Left lung (tissue), 10 donors: Measurements from ENCODE around the gene PSMF1. TPM values are rescaled to one million over a fixed set of nuclear protein-coding genes. Genes with fewer than 3 reads are reported as not detected.

Source experiments
- ATAC-seq: fragments of 200-7000 bp; cut with Tn5 transposase; one replicate; pipeline ENCODE4 v1.9.1; 2020; ENCODE audit warnings: moderate library complexity
- DNase-seq, 4 donors: peaks; one replicate each; pipeline ENCODE4 v3.0.0-alpha.2; 2013 to 2020
- H3K27ac ChIP-seq, 2 donors: fragments of 200-600 bp; sonication (generic) in 1 of 2; one replicate each; pipeline versions ENCODE4 v1.5.0 to v1.8.0; 2020 to 2021
- H3K27me3 ChIP-seq, 2 donors: fragments of 200-600 bp; sonication (generic) in 1 of 2; one replicate each; pipeline versions ENCODE4 v1.5.0 to v1.8.0; 2020 to 2021
- H3K36me3 ChIP-seq, 2 donors: fragments of 200-600 bp; sonication (generic) in 1 of 2; one replicate each; pipeline versions ENCODE4 v1.5.0 to v1.8.0; 2020 to 2021
- H3K4me1 ChIP-seq, 2 donors: fragments of 200-600 bp; one replicate each; pipeline ENCODE4 v1.8.0; 2021
- H3K4me3 ChIP-seq, 2 donors: fragments of 200-600 bp; sonication (generic) in 1 of 2; one replicate each; pipeline versions ENCODE4 v1.5.0 to v1.8.0; 2020 to 2021; ENCODE audit warnings: mild to moderate bottlenecking in 1 of 2
- H3K9me3 ChIP-seq, 2 donors: fragments of 200-600 bp; sonication (generic) in 1 of 2; one replicate each; pipeline versions ENCODE4 v1.5.0 to v1.8.0; 2020 to 2021
- CTCF ChIP-seq, 2 donors: fragments of 200-600 bp; sonication (generic) in 1 of 2; IDR thresholded peaks; one replicate each; pipeline versions ENCODE4 v1.5.0 to v1.8.0; 2021; ENCODE audit warnings: antibody characterized with exemption in 2 of 2
- intact Hi-C, 2 donors: fragments of 100-400 bp; cut with DNase I; formaldehyde crosslinking; loops; one replicate each; pipeline versions ENCODE4 v1.11.2 to v1.14.2; 2022
- polyA plus RNA-seq, 6 donors: library from polyadenylated mRNA; unstranded; fragments of 120-200 nt; gene quantifications; one replicate each; pipeline ENCODE4 v1.2.1, GENCODE V29; 2013; ENCODE audit not compliant: insufficient read length in 6 of 6
- total RNA-seq, 2 donors: library from RNA; stranded (reverse); fragmentation: NEBNext Ultra II Directional; extraction: Animal tissue kit (Norgen Biotek cat#: 25700); gene quantifications; one replicate each; pipeline ENCODE4 v1.2.1, GENCODE V29; 2021
- donor health status: DM: no; HTN: yes; CAD: no.
- donor health status: DM: no; HTN: no; CAD: no.

PSMF1 gene
- total and polyA plus RNA-seq, 8 donors: 121 to 149 (median 130) TPM

DNA sequence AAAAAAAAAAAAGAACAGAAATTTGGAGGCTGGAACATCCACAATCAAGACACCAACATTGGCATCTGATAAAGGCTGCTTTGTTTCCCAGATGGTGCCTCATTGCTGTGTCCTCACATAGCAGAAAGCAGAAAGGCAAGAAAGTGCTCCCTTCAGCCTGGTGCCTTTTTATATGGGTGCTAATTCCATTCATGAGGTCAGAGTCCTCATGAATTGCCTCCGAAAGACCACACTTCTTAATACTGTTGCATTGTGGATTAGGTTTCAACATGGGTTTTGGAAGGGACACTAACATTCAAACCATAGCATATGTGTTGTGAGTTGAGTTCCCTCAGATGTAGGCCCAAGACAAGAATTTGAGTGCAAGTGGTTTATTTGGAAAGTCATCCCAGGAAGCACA is 76.8 kb downstream of the PSMF1 start:
- H3K4me3 ChIP-seq: no peak overlapping the region
- H3K27me3 ChIP-seq: no peaks in the 10 kb centered on the region
- no peaks in the 10 kb centered on the region for H3K4me1 ChIP-seq
- H3K9me3 ChIP-seq: no peaks in the 10 kb centered on the region
- DNase-seq: no peak
- intact Hi-C loops: no loop called here
- H3K27ac ChIP-seq: no peak overlapping the region
- no peaks in the 10 kb centered on the region for H3K36me3 ChIP-seq
- no peak for TF ChIP-seq CTCF (IDR thresholded peaks at IDR 0.05)
- no peak for ATAC-seq

- intact Hi-C loops: no loop called here
- DNase-seq (no peak), ATAC-seq (no peak)
- H3K4me3 ChIP-seq: no peak overlapping the region
- no peaks in the 10 kb centered on the region for H3K9me3 ChIP-seq
- no peak for TF ChIP-seq CTCF (IDR thresholded peaks at IDR 0.05)
- H3K27ac ChIP-seq: no peak overlapping the region
- H3K27me3 ChIP-seq: no peaks in the 10 kb centered on the region
- no peaks in the 10 kb centered on the region for H3K36me3 ChIP-seq
- no peaks in the 10 kb centered on the region for H3K4me1 ChIP-seq
These were observed 78.2 kb downstream of the PSMF1 start for GRCh38 chr20:1196634-1197033.

GRCh38 chr20:1197801-1198200 is 79.4 kb downstream of the PSMF1 start:
- peak in 2 of 4 donors; percentile 72 to 77 for DNase-seq

DNA sequence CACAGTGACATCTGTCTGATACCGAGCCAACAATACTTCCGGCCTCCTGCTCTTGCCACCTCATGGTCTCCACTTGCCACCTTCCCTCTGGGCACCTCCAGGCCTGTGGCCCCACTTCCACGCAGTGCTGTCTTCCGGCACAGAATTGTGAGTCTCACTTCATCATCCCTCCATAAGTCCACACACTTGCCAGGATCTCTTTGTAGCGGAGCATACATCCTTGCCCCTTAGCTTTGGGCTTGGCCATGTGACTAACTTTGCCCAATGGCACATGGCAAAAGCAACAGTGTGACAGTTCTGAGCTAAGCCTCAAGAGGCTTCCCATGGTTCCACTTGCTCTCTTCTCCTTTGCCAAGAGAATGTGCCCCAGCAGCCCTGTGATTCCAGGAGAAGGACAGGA is 80.3 kb downstream of the PSMF1 start:
- Histone ChIP-seq H3K4me1 (no peaks in the 10 kb centered on the region), H3K9me3 (no peaks in the 10 kb centered on the region), H3K36me3 (no peaks in the 10 kb centered on the region), H3K27me3 (no peaks in the 10 kb centered on the region), H3K4me3 (no peak overlapping the region), H3K27ac (no peak overlapping the region)
- DNase-seq (no peak), ATAC-seq (no peak)
- TF ChIP-seq CTCF (IDR thresholded peaks at IDR 0.05): no peak
- intact Hi-C loops: no loop called here

More at GRCh38 chr20:1197801-1198200, 79.4 kb downstream of the PSMF1 start:
- ATAC-seq: no peak
- H3K9me3 ChIP-seq: no peaks in the 10 kb centered on the region
- no peak for TF ChIP-seq CTCF (IDR thresholded peaks at IDR 0.05)
- no peak overlapping the region for H3K27ac ChIP-seq
- H3K4me3 ChIP-seq: no peak overlapping the region
- no peaks in the 10 kb centered on the region for H3K36me3 ChIP-seq
- intact Hi-C loops: no loop called here
- H3K4me1 ChIP-seq: no peaks in the 10 kb centered on the region
- no peaks in the 10 kb centered on the region for H3K27me3 ChIP-seq

DNA sequence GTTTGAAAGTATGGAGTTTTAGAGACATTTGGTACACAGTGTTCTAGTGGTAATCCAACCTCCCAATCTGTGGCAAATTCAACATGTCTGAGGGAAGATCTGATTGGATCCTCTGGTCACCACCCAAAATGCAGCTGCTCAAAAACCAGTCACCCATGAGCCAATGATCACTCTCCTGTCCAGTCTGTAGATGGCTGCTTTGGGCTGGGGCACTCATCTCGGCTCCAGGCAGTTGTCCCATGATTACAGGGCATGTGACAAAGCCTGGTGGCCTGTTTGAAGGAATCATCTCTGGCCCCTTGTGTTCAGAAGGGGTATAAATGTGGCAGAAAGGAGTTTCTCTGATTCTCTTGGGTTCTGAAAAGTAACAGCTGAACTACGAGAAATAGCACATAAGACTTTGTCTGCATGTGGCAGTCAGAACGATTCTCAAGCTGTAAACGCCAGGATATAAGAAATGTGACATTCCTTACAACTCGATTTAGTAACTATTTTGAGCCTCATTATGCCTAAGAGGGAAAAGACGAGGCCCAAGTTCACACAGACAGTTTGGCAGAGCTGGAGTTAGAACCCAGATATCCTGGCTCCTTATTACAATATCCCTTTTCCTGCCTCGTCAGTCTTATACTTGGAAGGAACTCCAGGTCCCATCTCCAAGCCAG is 80.9 kb downstream of the PSMF1 start:
- Histone ChIP-seq H3K9me3 (no peaks in the 10 kb centered on the region), H3K36me3 (no peaks in the 10 kb centered on the region), H3K4me3 (no peak overlapping the region), H3K27ac (no peak overlapping the region), H3K4me1 (no peaks in the 10 kb centered on the region), H3K27me3 (no peaks in the 10 kb centered on the region)
- ATAC-seq (no peak), DNase-seq (peak in 1 of 4 donors; percentile 54)
- TF ChIP-seq CTCF (IDR thresholded peaks at IDR 0.05): no peak
- intact Hi-C loops: no loop called here
